Brain pericyte (primary cell): ENCODE results near the gene NGEF.
"Not testable (repeated sequence)": the region's sequence is repeated elsewhere in the genome, so short reads cannot be mapped to it uniquely, and the experiment has no call there.

Experiments used
- DNase-seq: peaks from one replicate; pipeline ENCODE4 v3.0.0-alpha.2; 2012; ENCODE audit warnings: low read depth, low spot score

NGEF gene

GRCh38 chr2:233023007-233023760, 10.1 kb upstream of the NGEF start:
- DNase-seq: no peak

- no peak for DNase-seq
Observed at GRCh38 chr2:233022561-233022960, 9.5 kb upstream of the NGEF start.

- DNase-seq: no peak
Observed at GRCh38 chr2:233021771-233022170, 8.7 kb upstream of the NGEF start.

GRCh38 chr2:233020454-233020853, 7.4 kb upstream of the NGEF start:
- DNase-seq: no peak

- not testable (repeated sequence) for DNase-seq
Observed at GRCh38 chr2:233019610-233020009, 6.6 kb upstream of the NGEF start.

GRCh38 chr2:233017947-233018346, 4.9 kb upstream of the NGEF start:
- no peak for DNase-seq

GRCh38 chr2:233015019-233015645, 2.1 kb upstream of the NGEF start:
- DNase-seq: no peak

GRCh38 chr2:233013650-233014049, 594 bp upstream of the NGEF start:
- no peak for DNase-seq

GRCh38 chr2:233012301-233012971, 620 bp downstream of the NGEF start:
- no peak for DNase-seq

- no peak for DNase-seq
Observed at GRCh38 chr2:233011702-233012131, 1.3 kb downstream of the NGEF start.

GRCh38 chr2:233011268-233011650, 1.8 kb downstream of the NGEF start:
- DNase-seq: no peak

- no peak for DNase-seq
Observed at GRCh38 chr2:233010569-233011267, 2.3 kb downstream of the NGEF start.

- no peak for DNase-seq
Observed at GRCh38 chr2:233009661-233010060, 3.4 kb downstream of the NGEF start.

- no peak for DNase-seq
Observed at GRCh38 chr2:233007739-233008138, 5.3 kb downstream of the NGEF start.

- no peak for DNase-seq
Observed at GRCh38 chr2:233007270-233007669, 5.8 kb downstream of the NGEF start.

GRCh38 chr2:233006648-233007047, 6.4 kb downstream of the NGEF start:
- DNase-seq: no peak

- no peak for DNase-seq
Observed at GRCh38 chr2:233005096-233005495, 8.0 kb downstream of the NGEF start.

GRCh38 chr2:233003658-233004555, 9.1 kb downstream of the NGEF start:
- no peak for DNase-seq

GRCh38 chr2:233002829-233003657, 10.0 kb downstream of the NGEF start:
- no peak for DNase-seq
